CD4-positive, alpha-beta T cell treated with Interleukin-10 for 1 hour (primary cell): ENCODE results near the gene ZSWIM2.
"Not testable (repeated sequence)": the region's sequence is repeated elsewhere in the genome, so short reads cannot be mapped to it uniquely, and the experiment has no call there.

ENCODE experiments used
- DNase-seq: peaks from one replicate; pipeline ENCODE4 v3.0.0-alpha.2; 2020

The ZSWIM2 gene, protein sequence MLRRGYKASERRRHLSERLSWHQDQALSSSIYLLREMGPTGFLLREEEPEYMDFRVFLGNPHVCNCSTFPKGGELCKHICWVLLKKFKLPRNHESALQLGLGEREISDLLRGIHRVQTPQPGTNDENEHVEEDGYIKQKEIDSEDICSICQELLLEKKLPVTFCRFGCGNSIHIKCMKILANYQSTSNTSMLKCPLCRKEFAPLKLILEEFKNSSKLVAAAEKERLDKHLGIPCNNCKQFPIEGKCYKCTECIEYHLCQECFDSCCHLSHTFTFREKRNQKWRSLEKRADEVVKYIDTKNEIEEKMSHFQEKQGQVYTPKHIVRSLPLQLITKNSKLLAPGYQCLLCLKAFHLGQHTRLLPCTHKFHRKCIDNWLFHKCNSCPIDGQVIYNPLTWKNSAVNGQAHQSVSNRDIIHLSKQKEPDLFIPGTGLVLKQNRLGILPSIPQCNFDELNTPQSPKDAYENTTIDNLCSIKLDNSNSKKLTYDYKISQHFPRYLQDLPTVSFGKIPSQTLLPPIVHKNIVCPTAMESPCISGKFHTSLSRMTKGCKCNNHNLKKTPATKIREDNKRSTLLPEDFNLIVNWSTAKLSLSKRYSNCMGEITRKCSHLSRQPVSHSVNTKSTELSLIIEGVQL

DNA sequence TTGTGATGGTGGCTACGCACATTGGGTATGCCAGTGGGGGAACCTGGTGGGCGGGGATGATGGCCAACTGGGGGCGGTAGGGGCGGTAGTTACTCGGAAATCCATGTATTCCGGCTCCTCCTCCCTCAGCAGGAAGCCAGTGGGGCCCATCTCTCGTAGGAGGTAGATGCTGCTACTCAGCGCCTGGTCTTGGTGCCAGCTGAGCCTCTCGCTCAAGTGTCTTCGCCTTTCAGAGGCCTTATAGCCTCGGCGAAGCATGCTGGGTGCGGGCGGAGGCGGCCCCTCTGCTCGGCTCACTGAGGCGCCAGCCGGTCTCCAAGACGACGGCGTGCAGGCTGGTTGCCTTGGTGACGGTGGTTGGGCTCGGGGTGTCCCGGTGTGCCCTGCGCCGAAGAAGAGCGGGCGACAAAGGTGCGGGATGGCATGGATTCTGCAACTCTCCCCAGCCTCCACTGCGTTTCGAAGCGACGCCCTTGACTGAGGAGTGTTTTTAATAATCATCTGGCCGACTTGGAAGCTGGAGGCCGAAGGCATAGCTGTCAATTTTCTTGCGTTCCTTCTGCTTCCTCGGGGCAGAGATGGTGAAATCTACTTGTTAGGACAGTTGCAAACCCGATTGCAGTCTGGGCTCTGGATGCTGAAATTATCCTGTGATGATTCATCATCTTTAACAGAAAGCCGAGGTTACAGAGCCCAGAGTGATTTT lies at the start of gene ZSWIM2:
TSS of gene ZSWIM2 (minus strand) at position 298 of the 706 bp plus-strand sequence. CDS start at position 258, 40 bp downstream.
- DNase-seq: peak; percentile 2

DNA sequence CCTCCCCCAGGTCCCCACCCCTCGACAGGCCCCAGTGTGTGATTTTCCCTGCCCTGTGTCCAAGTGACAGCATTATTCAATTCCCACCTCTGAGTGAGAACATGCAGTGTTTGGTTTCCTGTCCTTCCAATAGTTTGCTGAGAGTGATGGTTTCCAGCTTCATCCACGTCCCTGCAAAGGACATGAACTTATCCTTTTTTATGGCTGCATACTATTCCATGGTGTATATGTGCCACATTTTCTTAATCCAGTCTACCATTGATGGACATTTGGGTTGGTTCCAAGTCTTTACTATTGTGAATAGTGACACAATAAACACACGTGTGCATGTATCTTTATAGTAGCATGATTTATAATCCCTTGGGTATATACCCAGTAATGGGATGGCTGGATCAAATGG lies 47.2 kb upstream of the ZSWIM2 start:
- DNase-seq: not testable (repeated sequence)

DNA sequence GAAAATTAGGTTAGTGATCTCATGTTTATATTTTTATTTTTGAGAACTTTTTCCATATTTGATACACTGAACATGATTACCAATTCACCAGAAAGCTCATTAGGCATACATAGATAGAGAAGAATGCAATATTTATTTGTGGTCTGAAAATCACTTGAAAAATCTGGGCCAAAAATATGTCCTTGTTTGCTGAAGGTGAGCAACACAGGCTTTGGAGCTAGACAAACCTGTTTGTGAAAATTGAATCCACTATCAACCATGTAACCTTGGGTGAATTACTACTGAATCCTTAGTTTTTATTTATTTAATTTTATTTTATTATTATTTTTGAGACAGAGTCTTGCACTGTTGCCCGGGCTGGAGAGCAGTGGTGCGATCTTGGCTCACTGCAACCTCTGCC lies 46.5 kb upstream of the ZSWIM2 start:
- DNase-seq: no peak

DNA sequence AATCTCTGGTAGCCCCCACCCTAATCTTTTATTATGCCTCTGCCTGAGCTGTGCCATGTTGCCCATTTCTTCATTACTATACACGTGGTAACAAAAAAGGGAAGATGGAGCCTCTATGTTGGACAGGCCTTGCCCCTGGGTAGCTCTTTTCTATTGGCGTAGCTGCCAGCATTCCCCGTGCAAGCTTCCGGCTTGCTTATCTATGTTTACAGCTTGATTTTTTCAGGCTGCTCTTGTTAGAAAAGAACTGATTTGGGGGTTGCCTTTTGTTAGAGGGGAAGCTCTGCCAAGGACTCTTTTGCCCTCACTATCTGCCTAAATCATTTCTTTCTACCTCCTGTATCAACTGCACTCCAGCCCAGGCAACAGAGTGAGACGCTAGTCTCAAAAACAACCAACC lies 45.5 kb upstream of the ZSWIM2 start:
- no peak for DNase-seq

DNA sequence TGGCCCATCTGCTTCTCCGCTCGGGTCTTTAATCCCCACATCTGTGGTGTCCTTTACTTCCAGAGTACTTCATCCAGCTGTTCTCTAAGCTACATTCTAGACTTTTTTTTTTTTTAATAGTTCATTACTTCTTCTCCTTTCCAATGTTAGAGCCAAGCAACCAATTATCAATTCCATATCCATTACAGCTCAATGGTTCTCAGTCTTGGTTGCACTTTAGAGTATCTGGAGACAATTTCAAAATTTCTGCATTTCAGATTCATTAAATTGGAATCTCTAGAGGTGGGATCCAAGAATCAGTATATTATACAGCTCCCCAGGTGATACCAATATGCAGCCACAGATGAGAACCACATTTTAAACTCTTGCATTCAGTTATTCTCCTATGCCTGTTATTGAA lies 43.9 kb upstream of the ZSWIM2 start:
- DNase-seq: no peak

DNA sequence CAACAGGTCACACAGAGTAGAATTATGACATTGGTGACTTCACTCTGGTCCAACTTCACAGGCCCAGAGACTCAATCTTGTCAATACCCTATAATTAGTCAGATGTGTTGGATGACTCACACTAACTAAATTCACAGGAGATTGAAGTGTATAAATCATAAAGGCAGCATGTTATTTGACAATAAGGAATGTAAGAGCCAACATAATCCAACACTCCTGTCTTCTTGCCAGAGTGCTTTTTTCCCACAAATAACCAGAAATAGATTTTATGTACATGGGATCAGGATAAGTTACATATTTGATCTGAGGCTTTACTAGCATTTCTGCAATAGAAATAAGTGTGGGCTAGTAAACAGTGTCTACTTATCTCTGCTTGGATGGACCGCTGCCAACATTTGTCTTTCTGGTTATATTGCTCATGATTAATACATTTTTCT lies 42.2 kb upstream of the ZSWIM2 start:
- no peak for DNase-seq

DNA sequence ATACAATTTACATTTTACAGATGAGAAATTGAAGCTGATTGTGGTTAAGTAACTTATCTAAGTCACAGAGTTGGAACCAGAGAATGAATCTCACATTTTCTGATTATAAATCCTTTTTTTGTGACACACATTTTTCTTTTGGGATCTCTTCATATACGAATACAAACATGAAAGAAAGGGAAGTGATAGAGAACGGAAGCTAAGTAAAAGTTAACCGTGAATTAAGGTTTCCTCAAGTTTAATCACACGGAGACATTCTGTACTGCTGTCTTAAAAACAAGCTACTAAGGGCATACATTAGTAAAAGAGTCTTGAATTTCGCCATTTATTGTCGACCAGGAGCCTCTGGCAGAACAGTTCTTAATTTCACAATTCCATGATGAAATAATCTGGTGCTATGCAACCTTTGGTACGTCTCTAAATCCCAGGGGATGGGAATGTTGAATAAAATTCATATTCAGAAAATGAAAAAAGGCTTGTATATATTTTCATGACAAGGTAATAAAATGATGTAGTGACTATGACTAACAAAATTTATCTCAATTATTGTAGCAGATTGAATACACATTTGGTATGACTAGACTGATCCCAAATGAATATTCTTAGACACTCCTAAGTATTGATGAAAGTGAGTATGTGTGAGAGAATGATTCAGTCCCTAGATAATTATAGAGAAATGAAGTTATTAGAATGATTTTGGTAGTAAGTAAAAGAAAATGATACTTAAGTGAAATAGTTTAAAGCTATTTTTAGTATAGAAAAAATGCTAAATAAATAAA lies 40.3 kb upstream of the ZSWIM2 start:
- no peak for DNase-seq

DNA sequence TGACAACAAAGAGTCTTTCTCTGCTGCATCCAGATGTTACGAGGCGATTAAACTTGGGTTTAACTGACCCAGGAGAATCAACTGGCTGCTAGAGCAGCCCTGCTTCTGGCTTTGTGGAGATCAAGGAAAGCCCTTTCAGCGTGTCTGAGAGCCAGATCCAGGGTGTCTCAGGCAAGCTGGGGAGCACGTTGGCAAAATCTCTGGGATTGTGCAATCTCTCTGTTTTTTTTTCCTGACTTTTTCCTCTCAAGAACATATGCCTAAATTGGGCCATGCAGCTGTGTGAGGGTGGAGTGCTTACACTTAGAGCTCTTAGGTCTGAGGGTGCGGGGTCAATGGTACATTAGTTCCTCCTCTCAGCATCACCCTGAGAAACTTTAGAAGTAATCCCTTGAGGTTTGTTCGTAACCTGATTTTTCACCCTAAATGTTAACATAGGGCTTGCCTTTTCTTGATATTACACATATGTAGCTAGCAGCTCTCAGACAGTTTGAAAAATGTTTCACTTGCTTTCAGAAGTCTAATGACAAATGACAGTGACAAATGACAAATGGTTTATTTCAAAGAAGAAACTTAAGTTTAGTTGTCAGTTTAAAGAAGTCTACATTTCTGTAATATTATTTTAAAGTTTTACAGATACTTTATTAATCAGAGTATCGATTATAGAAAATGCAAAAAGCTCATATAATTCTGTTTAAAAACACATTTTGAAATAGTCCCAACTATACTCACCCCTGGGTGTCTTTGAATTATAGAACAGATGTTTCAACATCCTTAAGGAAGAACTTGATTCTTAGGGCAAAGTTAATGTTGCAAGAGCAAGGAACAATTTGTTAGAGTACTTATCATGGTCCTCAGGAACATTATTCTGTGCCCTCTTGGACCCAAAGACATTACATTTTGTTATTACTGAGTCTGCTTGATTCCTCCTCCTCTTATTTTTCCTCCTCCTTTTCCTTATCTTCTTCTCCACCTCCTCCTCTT lies 38.4 kb upstream of the ZSWIM2 start:
- DNase-seq: no peak

DNA sequence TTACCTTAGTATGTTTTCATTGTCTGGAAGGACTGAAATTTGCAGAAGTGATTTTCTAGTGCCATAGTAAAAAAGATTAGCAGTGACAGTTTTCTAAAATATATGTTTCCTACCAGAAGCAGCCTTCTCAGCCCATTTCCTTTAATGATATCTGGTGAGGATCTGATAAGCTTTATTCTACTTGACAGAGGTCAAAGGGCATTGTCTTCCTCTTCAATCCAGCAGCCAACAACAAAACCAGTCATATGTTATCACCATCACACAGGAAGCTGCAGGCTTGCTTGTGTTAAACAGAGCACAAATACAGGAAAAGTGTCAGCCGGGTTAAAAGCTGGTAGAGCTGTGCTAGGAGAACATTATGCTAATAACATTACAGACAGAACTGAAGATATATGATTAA lies 35.6 kb upstream of the ZSWIM2 start:
- no peak for DNase-seq

DNA sequence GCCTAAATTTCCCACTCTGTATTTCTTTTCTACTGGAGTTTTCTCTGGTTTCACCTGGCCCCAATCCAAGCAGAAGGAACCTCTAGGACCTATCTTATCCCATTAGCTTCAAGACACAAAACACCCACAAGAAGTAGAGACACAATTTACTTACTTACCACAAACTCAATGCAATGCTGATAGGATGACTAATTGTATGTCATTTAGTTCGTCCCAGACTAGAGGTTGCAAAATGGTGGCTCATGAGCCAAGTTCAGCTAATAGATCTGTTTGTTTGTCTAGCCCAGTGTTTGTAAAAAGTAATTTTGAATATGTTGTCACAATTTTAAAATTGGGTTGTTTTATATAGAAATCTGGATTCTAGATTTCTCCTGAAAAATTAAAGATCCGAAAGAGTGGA lies 34.7 kb upstream of the ZSWIM2 start:
- DNase-seq: no peak

DNA sequence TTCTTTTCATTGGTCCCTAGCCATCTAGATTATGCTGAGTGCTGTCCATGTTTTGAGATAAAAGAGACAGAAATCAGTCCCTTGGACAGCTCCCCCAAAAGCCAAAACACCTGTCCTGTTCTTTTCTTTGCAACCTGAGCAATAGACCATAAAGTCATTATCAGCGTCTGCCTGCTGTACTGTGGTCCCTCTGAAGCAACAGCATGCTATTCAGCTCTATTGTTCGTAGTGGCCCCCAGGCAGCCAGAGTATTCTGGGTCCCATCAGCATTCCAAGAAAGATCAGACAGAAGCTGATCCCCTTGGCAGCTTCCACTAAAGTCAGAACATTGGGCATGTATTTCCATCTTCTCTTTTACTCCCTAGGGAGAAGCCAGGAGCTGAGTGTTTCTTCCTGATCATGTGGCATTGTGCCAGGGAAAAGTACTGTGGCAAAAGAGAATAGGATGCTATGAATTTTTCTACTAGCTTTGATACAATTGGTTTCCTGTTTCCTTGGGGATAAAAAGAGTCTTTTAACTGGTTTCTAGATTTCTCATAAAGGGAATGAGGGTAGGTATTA lies 33.6 kb upstream of the ZSWIM2 start:
- no peak for DNase-seq

DNA sequence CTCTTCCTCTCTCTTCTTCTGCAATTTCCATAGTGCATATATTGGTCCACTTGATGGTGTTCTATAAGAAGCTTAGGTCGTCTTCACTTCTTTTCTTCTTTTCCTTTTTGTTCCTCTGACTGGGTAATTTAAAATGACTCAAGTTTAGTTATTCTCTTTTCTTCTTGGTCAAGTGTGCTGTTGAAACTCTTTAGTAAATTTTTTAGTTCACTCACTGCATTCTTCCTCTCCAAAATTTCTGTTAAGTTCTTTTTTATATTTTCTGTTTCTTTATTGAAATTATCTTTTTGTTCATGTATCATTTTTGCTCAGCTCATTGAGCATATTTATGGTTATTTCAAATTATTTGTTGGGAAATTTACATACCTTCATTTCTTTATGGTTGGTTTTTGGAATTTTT lies 32.7 kb upstream of the ZSWIM2 start:
- no peak for DNase-seq

DNA sequence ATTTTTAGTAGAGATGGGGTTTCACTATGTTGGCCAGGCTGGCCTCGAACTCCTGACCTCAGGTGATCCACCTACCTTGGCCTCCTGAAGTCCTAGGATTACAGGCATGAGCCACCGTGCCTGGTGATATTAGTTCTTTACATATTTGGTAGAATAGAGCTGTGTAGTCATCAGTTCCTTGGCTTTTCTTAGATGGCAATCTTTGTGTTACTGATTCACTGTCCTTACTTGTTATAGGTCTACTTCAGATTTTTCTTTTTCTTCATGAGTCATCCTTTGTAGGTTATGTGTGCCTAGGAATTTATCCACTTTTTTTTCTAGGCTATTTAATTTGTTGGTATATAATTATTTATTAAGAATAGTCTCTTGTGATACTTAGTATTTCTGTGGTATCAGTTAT lies 30.3 kb upstream of the ZSWIM2 start:
- DNase-seq: no peak

DNA sequence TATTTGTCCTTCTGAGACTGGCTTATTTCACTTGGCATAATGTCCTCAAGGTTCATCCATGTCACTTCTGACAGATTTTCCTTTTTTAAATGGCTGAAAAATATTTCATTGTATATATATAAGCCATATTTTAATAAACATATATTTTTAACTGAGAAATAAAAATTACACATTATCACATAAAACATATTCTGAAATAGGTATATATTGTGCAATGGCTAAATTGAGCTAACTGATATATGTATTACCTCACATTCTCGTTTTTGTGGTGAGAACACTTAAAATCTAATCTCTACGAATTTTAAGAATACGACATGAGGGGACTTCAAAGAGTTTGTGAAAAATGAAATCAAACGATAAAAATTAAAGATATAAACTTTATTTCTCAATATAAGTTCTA lies 25.7 kb upstream of the ZSWIM2 start:
- no peak for DNase-seq

DNA sequence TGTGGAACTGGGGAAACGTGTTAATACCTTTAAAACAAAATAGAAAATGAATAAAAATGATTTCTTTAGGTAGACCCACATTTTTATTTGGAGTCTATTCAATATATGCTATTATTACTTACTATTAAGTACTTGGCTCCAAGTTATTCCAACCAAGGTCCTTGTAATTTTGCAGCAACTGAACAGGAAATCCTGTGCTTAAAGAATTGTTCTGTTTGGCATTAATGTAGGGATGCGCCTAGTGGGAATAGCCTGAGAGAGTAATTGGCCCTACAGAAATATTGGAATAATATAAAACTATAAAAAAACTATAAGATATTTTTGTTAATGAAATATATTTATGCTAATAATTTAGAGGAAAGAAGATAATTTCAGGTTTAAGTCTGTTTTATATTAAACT lies 22.9 kb upstream of the ZSWIM2 start:
- DNase-seq: no peak

DNA sequence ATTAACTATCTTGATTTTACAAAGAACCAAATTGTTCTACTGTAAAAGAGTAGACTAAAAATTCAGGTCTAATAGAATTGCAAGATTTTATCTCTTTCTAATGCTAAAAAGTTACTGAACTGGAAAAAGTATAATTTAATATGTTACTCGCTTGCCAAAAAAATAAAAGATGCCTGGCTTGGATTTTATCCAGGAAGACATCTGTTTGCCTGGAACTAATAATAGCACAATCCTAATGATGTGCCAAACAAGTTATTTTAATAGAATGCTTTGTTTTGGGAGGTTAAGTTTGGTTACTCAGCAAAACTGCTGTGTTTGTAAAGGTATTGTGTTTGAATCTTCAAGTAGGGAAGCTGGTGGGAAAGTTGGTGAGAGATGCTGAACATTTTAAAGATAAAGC lies 19.4 kb upstream of the ZSWIM2 start:
- DNase-seq: no peak

DNA sequence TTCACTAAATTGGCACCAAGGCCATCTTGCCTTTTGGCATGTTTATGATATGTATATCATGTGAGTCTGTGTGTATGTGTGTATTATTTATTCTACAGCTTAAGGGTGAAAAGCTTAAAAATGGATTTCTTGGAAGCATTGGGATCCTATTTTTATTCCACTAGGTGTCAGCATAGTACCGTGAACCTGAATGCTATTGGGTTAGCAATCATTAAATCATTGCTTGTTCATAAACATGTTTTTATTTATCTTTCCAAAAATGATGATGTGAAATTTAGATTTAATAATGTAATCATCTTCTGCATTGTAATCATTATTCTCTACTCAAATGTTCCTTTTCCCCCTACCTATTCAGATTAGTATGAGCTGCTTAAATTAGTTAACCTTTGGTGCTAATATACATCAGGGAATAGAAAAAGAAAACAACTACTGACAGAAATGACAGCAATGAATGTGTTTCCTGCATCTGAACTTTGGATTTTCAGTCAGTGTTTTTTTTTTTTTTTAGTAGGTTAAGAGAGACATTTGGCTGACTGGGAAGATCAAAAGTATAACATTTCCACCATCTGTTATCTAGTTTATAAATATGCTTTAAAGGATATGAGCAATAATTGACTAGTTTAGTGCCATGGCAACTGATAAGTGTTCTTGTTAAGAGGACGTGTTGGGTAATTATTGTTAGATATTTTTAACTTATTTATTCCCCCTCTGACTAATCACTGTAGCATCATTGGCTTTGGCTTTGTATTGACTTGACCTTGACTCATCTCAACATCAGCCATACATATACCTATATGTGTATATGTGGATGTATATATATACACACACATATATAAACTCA lies 14.1 kb upstream of the ZSWIM2 start:
- DNase-seq: no peak

DNA sequence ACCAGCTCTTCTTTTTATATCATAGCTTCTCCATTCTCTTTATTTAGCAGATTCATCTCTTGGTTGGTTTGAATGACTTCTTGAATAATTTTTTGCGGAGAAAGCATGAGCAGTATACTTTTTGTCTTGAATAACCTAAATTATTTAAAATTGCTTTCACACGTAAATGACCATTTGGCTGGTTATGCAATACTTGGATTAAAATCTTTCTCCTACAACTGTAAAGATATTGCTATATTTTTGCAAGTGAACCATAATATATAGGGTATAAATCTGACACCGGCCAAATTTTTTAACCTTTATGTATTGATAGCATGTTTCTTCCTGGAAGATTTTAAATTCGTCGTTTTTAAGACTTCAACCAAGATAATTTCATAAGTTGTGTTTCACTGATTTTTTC lies 6.2 kb upstream of the ZSWIM2 start:
- no peak for DNase-seq

DNA sequence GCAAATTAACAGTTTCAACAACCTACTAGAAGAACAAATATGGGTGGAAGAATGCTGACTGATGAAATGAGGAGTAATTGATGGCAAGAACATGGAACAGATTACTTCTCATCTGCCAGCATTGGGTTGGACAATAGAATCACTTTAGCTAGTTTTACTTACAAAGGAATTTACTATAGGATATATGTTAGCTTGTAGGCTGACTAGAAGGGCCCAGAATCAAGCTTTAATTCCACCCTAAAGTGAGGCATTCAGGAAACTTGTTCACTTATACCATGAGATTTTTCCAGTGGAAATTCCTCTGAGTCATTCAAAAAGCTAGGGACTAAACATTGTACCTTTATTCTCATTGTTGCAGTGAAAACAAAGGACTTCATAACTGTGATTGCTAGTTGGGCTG lies 5.0 kb upstream of the ZSWIM2 start:
- no peak for DNase-seq

DNA sequence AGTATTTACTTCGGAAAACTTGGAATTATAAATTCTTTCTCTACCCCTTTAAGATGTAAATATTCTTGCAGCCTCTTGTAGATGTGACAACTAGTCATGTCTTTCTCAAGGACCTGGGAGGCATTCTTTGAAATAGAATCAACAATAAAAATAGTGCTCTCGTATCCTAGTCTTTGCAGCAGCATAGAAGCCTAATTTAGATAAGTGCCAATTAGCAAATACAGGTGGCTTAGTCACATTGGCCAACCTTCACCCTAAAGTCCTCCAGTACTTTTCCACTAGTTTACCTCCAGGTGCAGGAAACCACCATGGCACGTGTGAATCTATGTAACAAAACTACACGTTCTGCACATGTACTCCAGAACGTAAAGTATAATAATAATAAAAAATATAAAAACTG lies 3.5 kb upstream of the ZSWIM2 start:
- DNase-seq: no peak

DNA sequence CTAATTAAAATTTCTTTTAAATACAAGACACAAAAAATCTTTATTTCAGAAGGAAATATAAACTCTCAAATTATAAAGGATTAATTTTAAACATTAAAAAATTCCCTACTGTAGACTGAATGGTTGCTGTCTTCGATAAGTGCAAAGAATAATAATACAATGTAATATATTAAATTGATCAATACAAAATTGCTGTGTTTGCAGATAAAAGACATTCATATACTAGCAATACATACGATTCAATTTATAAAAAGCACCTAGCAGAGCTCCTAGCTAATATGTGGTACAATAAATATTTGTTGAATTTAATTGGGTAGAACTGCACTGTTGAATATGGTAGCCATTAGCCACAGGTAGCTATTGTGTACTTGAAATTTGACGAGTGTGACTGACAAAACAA lies 6.6 kb downstream of the ZSWIM2 start:
- DNase-seq: no peak
